ENCODE data around the gene FLNA. TPM values are rescaled to one million over a fixed set of nuclear protein-coding genes. Genes with fewer than 3 reads are reported as not detected.
A peak's percentile ranks its signal among the peaks of the same experiment; 100 is the strongest.

Gene FLNA
- polyA plus RNA-seq, 3 donors from 2014 or later = 135 to 1,231 (median 241) TPM

GRCh38 chrX:154375156-154375504, 696 bp upstream of the FLNA start:
- H3K27ac Mint-ChIP-seq = peak overlapping the region in 4 of 6 donors; percentile 48 to 80 (median 60)
- no peak for DNase-seq
- peaks cover 30 to 34% of the 10 kb centered on the region in 2 donors for H3K4me1 Mint-ChIP-seq
- H3K9me3 Mint-ChIP-seq = peaks cover 0 to 2% (median 0%) of the 10 kb centered on the region in 6 donors
- peaks cover 16 to 27% (median 21%) of the 10 kb centered on the region in 3 donors for H3K27me3 Mint-ChIP-seq (ENCODE audit: low read depth in 3 of 3)
- H3K36me3 Mint-ChIP-seq = peaks cover 0 to under 1% (median under 1%) of the 10 kb centered on the region in 3 donors
- H3K4me3 Mint-ChIP-seq = peak overlapping the region in 2 of 5 donors; percentile 21 to 24

DNA sequence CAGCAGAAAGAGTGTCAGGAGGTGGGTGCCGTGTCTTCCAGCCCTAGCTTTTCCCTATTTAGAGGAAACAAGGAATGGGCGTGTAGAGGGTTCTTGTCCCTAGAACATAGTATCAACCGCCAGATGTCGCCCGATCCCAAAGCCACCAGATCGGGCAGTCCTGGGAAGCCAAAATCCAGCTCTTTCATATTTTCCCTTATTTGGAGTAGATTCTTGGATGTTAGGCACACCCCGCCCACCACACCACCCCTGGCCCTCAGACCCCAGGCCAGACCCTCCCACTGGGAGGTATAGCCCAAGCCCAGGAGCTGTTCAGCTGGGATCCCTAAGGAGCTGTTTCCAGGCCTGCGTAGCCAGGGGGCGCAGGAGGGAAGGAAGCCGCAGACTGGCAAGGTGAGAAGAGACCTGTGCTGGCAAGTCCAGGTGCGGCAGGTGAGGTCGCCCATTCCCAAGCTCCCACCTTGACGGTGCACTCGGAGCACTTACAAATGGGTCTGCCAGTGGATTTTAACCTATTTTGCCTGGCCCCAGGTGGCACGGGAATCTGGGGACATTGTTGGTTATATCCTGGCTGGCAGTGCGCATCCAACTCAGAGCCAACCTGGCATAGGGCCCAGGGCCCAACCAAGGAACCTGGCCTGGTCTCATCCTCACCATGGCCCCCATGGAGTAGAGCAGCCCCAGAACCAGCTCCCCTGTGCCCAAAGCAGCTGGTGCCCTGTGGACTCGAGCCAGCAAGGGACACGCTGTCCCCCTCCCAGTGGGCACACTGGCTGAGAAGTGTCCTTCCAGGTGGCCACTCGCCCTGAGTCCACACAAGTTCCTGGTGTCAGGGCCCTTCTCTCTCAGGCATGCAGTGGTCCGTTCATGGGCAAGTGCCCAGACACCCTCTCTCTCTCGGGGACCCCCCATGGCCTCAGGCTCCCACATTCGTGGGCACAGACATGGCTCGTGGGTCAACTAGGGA, 811 bp downstream of the FLNA start:
- peaks cover 25 to 34% (median 31%) of the 10 kb centered on the region in 3 donors for H3K27me3 Mint-ChIP-seq (ENCODE audit: low read depth in 3 of 3)
- H3K27ac Mint-ChIP-seq = peak overlapping the region; percentile 86 to 99 (median 98)
- peaks cover 0 to 2% (median 0%) of the 10 kb centered on the region in 6 donors for H3K9me3 Mint-ChIP-seq
- H3K4me1 Mint-ChIP-seq = peaks cover 31 to 40% of the 10 kb centered on the region in 2 donors
- peaks cover 0 to 5% (median 5%) of the 10 kb centered on the region in 3 donors for H3K36me3 Mint-ChIP-seq
- peak overlapping the region; percentile 67 to 91 (median 85) for H3K4me3 Mint-ChIP-seq
- no peak for DNase-seq

GRCh38 chrX:154372612-154373022, 1.8 kb downstream of the FLNA start:
- peaks cover 30 to 41% (median 38%) of the 10 kb centered on the region in 3 donors for H3K27me3 Mint-ChIP-seq (ENCODE audit: low read depth in 3 of 3)
- peak overlapping the region; percentile 86 to 99 (median 98) for H3K27ac Mint-ChIP-seq
- peaks cover 36 to 48% of the 10 kb centered on the region in 2 donors for H3K4me1 Mint-ChIP-seq
- peaks cover 0 to 5% (median 5%) of the 10 kb centered on the region in 3 donors for H3K36me3 Mint-ChIP-seq
- peak; percentile 76 to 77 (median 76) for DNase-seq
- H3K4me3 Mint-ChIP-seq = peak overlapping the region; percentile 82 to 93 (median 88)
- peaks cover 0 to 3% (median 0%) of the 10 kb centered on the region in 6 donors for H3K9me3 Mint-ChIP-seq

GRCh38 chrX:154371789-154372300, 2.6 kb downstream of the FLNA start:
- H3K27me3 Mint-ChIP-seq (ENCODE audit: low read depth in 3 of 3) = peaks cover 33 to 43% (median 41%) of the 10 kb centered on the region in 3 donors
- DNase-seq = no peak
- H3K9me3 Mint-ChIP-seq = peaks cover 0 to 3% (median 0%) of the 10 kb centered on the region in 6 donors
- peaks cover 36 to 50% of the 10 kb centered on the region in 2 donors for H3K4me1 Mint-ChIP-seq
- H3K36me3 Mint-ChIP-seq = peaks cover 0 to 8% (median 5%) of the 10 kb centered on the region in 3 donors
- H3K4me3 Mint-ChIP-seq = peak overlapping the region; percentile 85 to 93 (median 88)
- H3K27ac Mint-ChIP-seq = peak overlapping the region; percentile 86 to 99 (median 98)

DNA sequence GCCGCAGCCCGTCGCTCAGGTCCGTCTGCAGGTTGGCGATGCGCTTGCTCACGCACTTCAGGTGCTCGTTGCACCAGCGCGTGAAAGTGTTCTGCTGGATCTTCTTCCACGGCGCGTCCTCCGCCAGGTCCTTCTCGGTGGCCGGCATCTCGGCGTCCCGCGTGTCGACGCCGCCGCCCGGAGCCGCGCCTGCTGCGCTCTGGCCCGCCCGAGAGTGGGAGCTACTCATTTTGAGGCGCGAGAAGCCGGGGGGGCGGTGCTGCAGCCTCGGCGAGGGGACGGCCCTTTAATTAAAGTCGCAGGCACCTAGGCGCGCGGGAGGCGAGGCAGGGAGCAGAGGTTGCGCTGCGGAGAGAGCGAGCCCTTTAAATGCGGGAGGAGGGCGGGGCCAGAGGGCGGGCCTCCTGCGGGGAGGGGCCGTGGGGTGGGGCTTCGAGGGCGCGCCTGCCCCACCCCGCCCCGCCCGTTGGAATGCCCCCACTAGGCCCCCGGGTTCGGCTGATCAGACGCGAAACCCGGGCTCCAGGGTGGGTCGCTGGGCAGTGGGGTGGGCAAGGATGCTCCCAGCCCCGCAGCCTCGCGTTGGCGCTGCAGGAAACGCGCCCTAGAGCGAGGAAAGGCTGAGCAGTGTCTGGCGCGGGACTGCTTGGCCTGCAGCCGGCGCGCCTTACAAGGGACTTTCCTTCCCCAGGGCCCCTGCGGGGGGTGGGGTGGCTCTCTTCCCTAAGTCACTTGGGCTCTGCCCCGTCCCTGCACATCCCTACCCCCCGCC, 3.2 kb downstream of the FLNA start:
- H3K27me3 Mint-ChIP-seq (ENCODE audit: low read depth in 3 of 3) = peaks cover 38 to 45% (median 43%) of the 10 kb centered on the region in 3 donors
- H3K4me1 Mint-ChIP-seq = peaks cover 43 to 55% of the 10 kb centered on the region in 2 donors
- H3K4me3 Mint-ChIP-seq = peak overlapping the region; percentile 78 to 88 (median 86)
- H3K9me3 Mint-ChIP-seq = peaks cover 0 to 3% (median 0%) of the 10 kb centered on the region in 6 donors
- peaks cover 0 to 9% (median 5%) of the 10 kb centered on the region in 3 donors for H3K36me3 Mint-ChIP-seq
- peak overlapping the region; percentile 79 to 96 (median 90) for H3K27ac Mint-ChIP-seq
- DNase-seq = peak; percentile 90 to 92 (median 91)

- Mint-ChIP-seq H3K27me3 (ENCODE audit: low read depth in 3 of 3) (peaks cover 45 to 48% (median 47%) of the 10 kb centered on the region in 3 donors), H3K4me3 (peak overlapping the region; percentile 93 to 96 (median 94)), H3K36me3 (peaks cover 0 to 12% (median 5%) of the 10 kb centered on the region in 3 donors), H3K9me3 (peaks cover 0 to 5% (median 0%) of the 10 kb centered on the region in 6 donors), H3K4me1 (peaks cover 43 to 58% of the 10 kb centered on the region in 2 donors), H3K27ac (peak overlapping the region; percentile 95 to 99 (median 98))
- DNase-seq = no peak
These were observed 4.0 kb downstream of the FLNA start for GRCh38 chrX:154370300-154371016.

- H3K9me3 Mint-ChIP-seq = peaks cover 0 to 6% (median 0%) of the 10 kb centered on the region in 6 donors
- peaks cover 43 to 57% of the 10 kb centered on the region in 2 donors for H3K4me1 Mint-ChIP-seq
- H3K36me3 Mint-ChIP-seq = peaks cover 0 to 14% (median 5%) of the 10 kb centered on the region in 3 donors
- H3K27me3 Mint-ChIP-seq (ENCODE audit: low read depth in 3 of 3) = peaks cover 46 to 55% (median 49%) of the 10 kb centered on the region in 3 donors
- peak overlapping the region; percentile 95 to 99 (median 98) for H3K27ac Mint-ChIP-seq
- peak; percentile 82 to 84 (median 84) for DNase-seq
- peak overlapping the region; percentile 93 to 96 (median 94) for H3K4me3 Mint-ChIP-seq
These were observed 4.8 kb downstream of the FLNA start for GRCh38 chrX:154369449-154370299.

DNA sequence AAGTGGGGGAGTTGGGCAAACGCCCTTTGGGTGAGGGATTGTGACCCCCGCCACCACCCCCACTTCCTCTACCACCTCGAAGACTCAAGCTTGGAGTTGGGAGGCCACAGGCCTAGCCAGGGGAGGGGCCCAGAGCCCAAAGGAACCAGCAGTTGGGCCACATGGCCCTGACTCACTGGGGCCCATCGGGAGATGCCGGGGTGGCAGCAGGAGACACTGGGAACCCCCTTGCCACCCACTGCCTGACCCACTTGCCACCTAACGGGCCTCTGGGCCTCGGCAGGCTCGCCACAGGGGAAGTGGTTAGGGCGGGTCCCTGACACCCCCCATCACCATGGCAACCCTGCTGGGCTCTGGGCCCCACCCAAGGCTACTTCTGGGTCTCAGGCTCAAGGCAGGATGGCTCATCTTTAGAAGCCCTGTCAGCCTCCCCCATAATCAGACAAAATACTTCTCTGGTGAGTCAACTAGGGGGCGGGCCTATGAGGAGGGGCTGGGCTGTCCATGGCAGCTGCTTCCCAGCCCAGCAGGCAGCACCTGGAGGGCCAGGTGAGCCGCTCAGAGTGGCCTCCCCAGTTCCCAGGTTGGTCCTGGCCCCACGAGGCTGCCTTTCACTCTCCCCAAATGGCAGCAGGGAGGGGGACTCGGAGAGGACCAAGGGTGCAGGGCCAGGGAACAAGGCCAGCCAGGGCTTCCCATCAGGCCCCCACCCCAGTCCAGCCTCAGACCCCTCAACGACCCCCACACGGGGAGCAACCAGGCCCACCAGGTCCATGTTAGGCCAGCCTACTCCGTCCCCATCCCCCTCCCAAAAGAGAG, 5.6 kb downstream of the FLNA start:
- Mint-ChIP-seq H3K36me3 (peaks cover 0 to 18% (median 5%) of the 10 kb centered on the region in 3 donors), H3K4me3 (peak overlapping the region; percentile 87 to 96 (median 94)), H3K4me1 (peaks cover 43 to 58% of the 10 kb centered on the region in 2 donors), H3K9me3 (peaks cover 0 to 6% (median 0%) of the 10 kb centered on the region in 6 donors), H3K27ac (peak overlapping the region; percentile 92 to 99 (median 97)), H3K27me3 (ENCODE audit: low read depth in 3 of 3) (peaks cover 52 to 62% (median 57%) of the 10 kb centered on the region in 3 donors)
- DNase-seq = peak; percentile 99

- DNase-seq = no peak
- Mint-ChIP-seq H3K4me1 (peaks cover 33 to 52% of the 10 kb centered on the region in 2 donors), H3K27me3 (ENCODE audit: low read depth in 3 of 3) (peaks cover 56 to 62% (median 60%) of the 10 kb centered on the region in 3 donors), H3K9me3 (peaks cover 0 to 4% (median 0%) of the 10 kb centered on the region in 6 donors), H3K36me3 (peaks cover 0 to 23% (median 5%) of the 10 kb centered on the region in 3 donors), H3K4me3 (peak overlapping the region; percentile 87 to 96 (median 94)), H3K27ac (peak overlapping the region; percentile 92 to 99 (median 97))
These were observed 6.7 kb downstream of the FLNA start for GRCh38 chrX:154367474-154368308.

DNA sequence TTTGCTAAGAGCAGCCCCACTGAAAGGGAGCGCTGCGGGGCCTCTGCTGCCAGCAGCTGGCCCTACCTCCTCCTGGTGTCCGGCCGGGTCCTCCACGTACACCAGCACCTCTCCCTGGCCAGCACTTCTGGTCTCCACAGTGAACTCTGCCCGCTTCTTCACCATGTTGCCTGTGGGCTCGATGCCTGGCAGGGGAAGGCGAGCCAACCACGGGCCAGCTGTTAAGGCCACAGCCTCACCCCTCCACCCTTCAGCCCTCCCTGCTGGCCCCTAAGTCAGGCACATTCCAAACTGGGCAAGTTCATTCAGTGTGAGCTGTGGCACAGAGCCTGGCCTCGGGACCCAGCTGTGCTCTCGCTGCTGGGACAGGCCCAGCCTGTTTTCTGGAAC, 7.8 kb downstream of the FLNA start:
- Mint-ChIP-seq H3K4me1 (peaks cover 27 to 48% of the 10 kb centered on the region in 2 donors), H3K27me3 (ENCODE audit: low read depth in 3 of 3) (peaks cover 58 to 60% (median 58%) of the 10 kb centered on the region in 3 donors), H3K27ac (peak overlapping the region; percentile 82 to 93 (median 88)), H3K4me3 (peak overlapping the region; percentile 27 to 73 (median 54)), H3K9me3 (peaks cover 0 to 4% (median 0%) of the 10 kb centered on the region in 6 donors), H3K36me3 (peaks cover 0 to 24% (median 5%) of the 10 kb centered on the region in 3 donors)
- peak in 1 of 3 donors; percentile 51 for DNase-seq
